COR-L47 (cell line): ENCODE data around the gene CAMK2A.

ENCODE experiments used
- DNase-seq: peaks from one replicate; lab custom pipeline; 2025; lab: John Stamatoyannopoulos, UW

CAMK2A gene

GRCh38 chr5:150315245-150315644 is 25.7 kb upstream of the CAMK2A start:
- DNase-seq = no peak

- DNase-seq = no peak
Observed at GRCh38 chr5:150313921-150314716, 24.5 kb upstream of the CAMK2A start.

- no peak for DNase-seq
Observed at GRCh38 chr5:150313501-150313900, 23.9 kb upstream of the CAMK2A start.

GRCh38 chr5:150312518-150312917 is 22.9 kb upstream of the CAMK2A start:
- DNase-seq = no peak

GRCh38 chr5:150311015-150311692 is 21.6 kb upstream of the CAMK2A start:
- DNase-seq = no peak

- DNase-seq = no peak
Observed at GRCh38 chr5:150310246-150310645, 20.7 kb upstream of the CAMK2A start.

GRCh38 chr5:150309886-150310239 is 20.3 kb upstream of the CAMK2A start:
- DNase-seq = no peak

GRCh38 chr5:150309101-150309885 is 19.7 kb upstream of the CAMK2A start:
- peak; percentile 36 for DNase-seq

GRCh38 chr5:150307617-150308426 is 18.2 kb upstream of the CAMK2A start:
- no peak for DNase-seq

GRCh38 chr5:150306775-150307174 is 17.2 kb upstream of the CAMK2A start:
- DNase-seq = no peak

- DNase-seq = no peak
Observed at GRCh38 chr5:150305557-150305956, 16.0 kb upstream of the CAMK2A start.

- DNase-seq = no peak
Observed at GRCh38 chr5:150305095-150305494, 15.5 kb upstream of the CAMK2A start.

GRCh38 chr5:150304481-150305081 is 15.0 kb upstream of the CAMK2A start:
- DNase-seq = no peak

- DNase-seq = no peak
Observed at GRCh38 chr5:150303660-150304386, 14.2 kb upstream of the CAMK2A start.

- no peak for DNase-seq
Observed at GRCh38 chr5:150303070-150303615, 13.6 kb upstream of the CAMK2A start.

- no peak for DNase-seq
Observed at GRCh38 chr5:150302301-150303069, 12.9 kb upstream of the CAMK2A start, which contains the start of gene ARSI. Gene ARSI, minus strand, starts transcription at chr5:150302905. Its CDS starts 532 bp downstream, at chr5:150302373.

GRCh38 chr5:150301901-150302300 is 12.3 kb upstream of the CAMK2A start:
- no peak for DNase-seq

- no peak for DNase-seq
Observed at GRCh38 chr5:150301170-150301505, 11.6 kb upstream of the CAMK2A start.

GRCh38 chr5:150300496-150301169 is 11.1 kb upstream of the CAMK2A start:
- no peak for DNase-seq
